NCI-H446 (cell line): Measurements from ENCODE around the gene EDC3.

ENCODE experiments used
- DNase-seq, 2 experiments: peaks; one replicate each; lab custom pipeline; 2025; lab: John Stamatoyannopoulos, UW

EDC3 gene

DNA sequence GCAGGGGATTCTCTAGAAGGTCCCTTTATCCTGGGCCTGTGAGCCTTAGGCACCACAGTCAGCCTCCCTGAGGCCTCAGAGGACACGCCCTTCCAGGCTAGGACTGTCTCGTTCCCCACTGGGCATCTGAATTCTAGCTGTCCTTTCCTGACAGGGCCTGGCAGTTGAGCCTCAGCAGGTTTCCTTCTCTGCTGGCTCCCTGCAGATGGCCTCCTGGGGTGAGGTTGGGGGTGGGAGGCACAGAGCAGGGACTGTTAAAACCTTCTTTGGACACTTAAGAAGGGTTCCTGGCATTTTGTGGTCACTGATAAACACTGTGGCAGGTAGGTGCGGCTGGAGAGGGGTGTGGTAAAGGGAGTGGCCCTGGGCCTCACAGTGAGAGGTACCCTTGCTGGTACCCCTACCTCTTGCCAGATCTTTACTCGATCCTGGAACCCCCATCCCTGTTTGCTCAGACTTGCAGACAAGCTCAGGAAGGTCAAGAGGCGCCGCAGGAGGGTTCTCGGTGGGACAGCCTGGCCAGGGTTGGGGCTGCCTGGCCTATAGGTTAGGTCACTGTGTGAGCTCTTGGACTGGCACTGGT is 71.7 kb downstream of the EDC3 start:
- no peak for DNase-seq

DNA sequence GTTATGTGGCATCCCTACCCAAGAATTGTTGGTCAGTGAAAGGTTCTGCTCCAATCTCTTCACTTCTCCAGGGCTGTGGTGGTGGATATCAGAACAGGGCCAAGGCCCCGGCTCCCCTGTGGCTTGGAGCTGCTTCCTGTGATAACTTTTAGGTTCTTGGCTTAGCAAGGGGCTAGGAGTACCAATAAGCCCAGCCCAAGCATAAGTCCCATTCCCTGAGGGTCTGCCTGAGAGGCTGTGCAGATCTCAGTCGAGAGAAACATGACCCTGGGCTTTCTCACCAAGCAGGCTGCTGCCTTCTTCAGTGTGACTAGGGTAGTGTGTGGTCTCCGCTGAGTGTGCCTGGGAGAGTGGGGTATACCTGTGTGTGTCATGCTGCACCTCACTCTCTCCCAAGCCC is 73.1 kb downstream of the EDC3 start:
- no peak for DNase-seq

DNA sequence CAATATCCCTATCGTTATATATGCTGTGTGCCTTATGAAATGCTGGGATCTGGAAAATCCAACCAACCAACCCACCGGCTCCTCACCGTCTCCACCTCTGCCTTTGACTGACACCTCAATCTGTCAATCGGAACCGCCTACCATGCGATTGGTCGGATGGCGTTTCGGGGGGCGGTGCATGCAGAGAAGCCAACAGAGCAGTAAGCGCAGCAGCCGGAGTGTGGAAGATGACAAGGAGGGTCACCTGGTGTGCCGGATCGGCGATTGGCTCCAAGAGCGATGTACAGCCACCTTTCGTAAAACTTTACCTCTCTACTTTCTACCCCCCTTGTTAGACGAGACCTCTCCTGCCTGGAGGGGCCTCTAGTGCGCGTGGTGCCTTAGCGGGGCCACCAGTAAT is 73.9 kb downstream of the EDC3 start:
- no peak for DNase-seq

DNA sequence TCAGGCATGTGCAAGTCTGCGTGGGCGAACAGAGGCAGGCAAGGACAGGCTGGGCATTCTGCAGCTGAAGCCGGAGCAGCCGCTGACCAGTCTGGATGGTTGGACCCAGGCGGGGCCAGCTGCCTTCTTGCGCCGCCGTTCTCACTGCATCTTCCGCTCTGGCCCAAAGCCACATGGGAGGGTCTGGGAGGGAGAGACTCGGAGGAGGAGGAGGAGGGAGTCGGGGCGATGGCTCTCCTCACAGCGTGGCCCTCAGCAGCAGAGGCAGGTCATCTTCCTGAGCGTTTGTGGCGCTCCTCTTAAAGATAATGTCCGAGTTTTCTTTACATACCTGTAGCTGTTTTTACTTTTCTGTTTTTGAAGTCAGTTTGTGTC is 74.3 kb downstream of the EDC3 start:
- DNase-seq: no peak

DNA sequence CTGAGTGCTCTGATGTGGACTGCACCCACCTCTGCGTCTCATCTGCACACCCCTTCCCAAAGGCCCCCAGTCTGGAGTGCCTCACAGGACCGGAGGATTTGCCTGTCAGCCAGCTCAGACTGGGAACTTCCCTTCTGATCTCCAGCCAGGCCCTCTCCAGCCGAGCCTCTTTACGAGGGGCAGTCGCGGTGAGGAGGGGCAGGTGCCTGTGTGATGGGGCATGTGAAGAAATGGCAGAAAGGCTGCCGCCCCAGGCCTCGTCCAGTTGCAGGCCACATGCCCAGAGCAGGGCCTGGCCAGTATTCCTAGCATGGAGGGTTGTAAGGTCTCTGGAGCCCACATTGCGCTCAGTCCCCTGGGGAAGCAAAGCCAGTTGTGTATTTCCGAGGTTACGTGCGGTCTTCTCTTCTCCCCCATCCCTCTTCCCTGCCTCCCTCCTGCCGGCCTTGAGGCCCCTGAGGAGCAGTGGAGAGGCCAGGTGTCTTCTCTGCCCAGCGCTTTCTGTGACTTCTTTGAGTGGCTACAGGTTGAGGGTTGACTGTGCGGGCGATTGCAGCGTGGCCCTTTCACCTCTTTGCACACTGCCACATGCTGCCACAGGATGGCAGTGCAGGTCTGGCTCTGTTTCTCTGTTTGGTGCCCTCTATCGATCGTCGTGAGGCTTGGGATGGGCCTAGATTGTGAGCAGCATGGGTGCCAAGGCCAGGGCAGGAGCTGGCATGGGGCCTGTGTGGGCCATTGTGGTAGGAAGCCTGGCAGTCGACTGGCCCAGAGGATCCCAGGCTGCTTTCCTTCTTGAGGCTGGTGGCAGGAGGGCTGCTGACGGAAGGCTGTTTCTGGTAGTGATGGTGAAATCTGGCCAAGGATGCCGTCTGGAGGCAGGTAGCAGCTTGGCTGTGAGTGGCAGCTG is 74.9 kb downstream of the EDC3 start:
- DNase-seq: peak; percentile 6 to 71

DNA sequence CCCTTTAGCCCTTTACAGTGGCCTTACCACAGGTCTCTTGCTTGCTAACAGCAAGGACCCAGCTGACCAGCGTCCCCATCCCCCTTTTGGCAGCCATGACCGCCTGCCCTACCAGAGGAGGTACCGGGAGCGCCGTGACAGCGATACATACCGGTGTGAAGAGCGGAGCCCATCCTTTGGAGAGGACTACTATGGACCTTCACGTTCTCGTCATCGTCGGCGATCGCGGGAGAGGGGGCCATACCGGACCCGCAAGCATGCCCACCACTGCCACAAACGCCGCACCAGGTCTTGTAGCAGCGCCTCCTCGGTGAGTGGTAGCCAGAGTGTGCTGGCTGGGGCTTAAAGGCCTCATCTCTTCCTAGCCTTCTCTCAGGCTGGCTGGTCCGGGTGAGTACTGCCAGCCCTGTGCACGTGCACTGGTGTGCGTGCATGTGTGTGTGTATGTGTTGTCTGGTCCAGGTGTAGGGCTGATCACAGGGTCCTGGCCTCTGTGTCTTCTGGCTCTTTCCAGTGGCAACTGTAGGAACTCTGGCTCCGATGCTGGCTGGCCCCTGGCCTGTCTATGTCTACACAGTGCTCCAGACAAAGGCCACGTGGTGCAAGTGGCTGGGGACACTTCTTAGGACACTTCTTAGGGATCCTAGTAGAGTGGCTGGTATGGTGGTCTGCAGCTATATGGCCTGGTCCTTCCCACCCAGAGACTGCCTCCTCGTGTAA is 75.7 kb downstream of the EDC3 start:
- no peak for DNase-seq

DNA sequence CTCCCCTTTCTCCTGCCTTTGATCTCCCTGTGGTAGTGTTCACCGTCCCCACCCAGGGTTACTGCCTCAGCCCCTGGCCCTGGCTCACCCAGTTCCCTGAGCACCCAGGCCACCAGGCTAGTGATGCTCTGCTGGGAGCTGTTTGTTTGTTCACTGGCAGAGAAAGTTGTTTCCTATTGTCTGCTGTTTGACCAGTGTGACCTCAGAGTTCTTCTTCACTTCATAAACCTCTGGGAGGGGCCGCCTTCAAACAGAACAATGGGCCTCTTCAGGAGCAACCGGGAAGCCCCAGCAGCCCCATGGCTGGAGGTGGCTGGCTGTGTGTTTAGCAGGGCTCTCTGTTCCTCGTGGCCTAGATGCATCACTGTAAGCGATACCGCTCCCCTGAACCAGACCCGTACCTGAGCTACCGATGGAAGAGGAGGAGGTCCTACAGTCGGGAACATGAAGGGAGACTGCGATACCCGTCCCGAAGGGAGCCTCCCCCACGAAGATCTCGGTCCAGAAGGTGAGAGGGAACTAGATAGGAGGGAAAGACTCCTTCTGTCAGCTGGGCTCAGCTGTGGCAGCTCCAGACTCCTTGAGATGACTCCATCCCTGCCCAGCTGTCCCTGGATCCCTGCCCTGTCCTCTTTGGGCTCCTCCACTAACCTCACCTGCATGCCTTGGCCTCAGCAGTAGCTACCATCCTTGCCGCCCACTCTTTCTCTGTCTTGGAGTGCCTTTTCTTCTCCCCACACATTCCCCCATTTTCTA is 76.8 kb downstream of the EDC3 start:
- DNase-seq: no peak

DNA sequence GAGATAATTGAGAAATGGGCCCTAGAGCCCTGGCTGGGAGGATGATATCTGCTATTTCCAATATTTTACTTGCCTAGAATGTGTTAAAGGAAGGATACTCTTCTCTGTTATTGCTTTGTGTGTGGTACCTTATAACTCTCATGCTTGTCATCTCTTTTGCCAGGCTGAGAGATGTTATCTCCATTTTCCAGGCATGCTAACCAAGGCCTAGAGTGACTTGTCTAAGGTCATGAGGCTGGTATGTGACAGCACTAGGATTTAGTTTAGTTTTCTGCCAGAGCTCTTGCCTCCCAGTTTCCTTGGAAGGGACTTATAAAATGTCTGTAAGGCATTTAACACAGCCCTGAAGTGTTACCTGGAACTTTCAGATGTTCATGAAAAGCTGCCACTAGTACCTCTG is 78.8 kb downstream of the EDC3 start:
- no peak for DNase-seq

DNA sequence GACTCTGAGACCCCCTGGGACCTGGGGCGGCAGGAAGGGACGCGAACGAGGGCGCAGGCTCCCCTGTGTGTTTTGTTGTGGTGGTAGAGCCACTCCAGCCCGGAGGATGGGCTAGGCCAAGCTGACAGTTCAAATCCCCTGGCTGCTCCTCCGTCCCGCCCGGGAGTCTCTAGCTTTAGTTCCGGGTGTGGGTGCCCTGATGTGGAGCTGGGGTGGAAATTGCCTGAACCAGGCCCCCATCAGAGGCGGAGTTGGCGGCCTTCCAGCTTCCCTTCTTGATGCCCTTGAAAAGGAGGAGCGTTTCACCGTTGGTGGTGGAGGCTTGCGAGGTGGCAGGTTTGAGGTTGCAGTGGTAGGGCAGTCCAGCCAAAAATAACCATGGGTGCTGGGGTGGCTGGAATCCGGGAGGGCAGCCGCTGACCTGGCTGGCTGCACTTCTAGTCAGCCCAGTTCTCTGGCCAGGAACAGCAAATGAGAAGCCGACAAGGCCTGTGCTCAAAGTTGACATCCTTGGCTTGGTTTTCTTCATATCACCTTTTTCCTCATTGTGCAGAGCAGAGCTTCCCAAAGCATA is 79.4 kb downstream of the EDC3 start:
- DNase-seq: peak in 1 of 2 experiments; percentile 29

DNA sequence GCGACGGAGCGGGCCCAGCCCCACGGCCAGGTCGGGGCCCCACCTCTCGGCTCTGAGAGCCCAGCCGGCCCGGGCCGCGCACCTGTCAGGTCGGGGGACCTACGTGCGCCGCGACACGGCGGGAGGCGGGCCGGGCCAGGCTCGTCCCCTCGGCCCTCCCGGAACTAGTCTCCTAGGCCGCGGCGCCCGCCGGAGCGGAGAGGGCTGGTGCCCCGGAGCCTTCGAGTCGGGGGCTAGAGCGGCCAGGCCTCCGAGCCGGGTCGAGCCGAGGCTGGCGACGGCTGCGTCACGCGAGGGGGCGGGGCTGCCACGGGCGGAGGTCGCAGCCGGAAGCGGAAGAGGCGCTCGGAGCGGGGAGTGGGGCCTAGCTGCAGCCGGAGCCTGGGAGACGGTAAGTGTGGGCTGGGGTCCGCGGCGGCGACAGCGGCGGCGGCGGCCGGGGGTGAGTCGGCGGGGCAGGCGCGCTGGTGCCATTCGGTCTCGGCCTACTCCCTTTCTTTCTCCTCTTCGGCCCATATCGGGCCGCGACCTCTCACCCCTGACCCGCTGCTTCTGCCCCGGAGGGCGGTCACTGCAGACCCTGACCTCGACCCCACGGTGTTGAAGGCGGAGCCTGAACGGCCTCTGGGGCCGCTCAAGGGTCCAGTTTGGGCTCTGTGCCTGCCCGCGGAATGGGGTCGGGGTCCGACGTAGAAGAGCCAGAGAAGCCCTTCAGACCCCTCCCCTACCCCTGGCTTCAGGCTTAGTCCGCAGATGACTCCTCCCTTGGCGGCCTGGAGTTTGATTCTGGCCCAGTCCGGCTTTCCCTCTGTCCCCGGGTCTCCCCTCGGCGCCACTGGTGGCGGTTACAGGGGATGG is 80.1 kb downstream of the EDC3 start, which contains the start of gene CLK3:
Gene CLK3 (plus strand): TSS at position 329 of the 858 bp plus-strand sequence. CDS start 3,361 bp downstream, outside the sequence.
- DNase-seq: peak; percentile 73 to 95

DNA sequence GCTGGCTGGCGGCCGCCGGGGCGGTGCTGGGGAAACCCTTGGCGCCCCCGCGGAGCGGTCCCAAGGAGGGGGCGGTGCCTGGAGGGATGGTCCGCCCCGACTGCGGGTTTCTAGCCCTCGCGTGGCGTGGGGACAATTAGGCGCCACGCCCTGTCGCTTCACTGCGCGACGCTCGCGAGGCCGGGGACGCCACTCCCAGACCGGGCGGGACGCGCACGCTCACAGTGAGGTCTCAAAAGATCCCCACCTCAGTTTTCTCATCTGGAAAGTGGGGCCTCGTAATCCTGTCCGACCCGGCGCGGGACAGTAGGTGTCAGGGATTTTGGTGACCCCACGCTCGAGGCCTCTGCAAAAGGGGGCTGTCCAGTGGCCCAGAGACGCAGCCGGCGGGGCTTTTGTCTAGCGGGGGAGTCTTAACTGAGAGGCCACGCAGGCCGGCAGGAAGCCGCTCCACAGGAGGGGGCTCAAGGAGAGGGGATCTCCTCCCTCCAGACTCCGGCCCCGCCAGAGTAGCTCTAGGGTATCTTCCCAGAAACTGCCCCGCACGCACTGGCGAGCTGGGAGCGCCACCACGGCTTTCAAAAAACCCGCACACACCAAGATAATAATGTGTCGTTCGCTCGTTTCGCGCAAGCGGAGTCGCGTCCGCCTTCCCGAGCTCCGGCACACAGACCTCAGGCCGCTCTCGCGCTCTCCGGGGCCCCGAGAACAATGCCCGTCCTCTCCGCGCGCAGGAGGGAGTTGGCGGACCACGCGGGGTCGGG is 80.9 kb downstream of the EDC3 start:
- peak; percentile 21 to 79 for DNase-seq

DNA sequence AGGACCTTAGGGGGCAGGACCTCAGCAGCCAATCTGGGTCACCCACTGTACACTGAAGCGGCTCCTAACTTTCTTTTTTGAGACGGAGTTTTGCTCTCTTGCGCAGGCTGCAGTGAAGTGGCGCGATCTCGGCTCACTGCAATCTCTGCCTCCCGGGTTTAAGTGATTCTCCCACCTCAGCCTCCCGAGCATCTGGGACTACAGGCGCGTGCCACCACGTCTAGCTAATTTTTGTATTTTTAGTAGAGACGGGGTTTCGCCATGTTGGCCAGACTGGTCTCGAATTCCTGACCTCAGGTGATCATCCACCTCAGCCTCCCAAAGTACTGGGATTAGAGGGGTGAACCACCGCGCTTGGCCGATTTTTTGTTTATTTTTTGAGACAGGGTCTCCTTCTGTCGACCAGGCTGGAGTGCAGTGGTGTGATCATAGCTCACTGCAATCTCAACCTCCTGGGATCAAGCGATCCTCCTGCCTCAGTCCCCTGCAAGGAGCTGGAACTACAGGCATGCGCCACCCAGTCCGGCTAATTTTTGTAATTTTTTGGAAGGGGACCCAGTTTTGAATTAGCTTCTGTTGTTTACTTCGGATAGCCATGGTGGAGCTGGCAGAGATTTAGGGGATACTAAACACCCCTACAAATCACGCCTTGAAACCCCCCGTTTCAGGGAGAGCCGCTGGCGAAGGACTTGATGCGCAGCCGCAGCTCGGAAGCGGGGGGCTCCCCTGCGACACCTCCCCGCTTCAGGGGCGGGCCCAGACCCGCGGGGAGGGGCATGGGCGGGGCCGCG is 81.7 kb downstream of the EDC3 start:
- DNase-seq: no peak

DNA sequence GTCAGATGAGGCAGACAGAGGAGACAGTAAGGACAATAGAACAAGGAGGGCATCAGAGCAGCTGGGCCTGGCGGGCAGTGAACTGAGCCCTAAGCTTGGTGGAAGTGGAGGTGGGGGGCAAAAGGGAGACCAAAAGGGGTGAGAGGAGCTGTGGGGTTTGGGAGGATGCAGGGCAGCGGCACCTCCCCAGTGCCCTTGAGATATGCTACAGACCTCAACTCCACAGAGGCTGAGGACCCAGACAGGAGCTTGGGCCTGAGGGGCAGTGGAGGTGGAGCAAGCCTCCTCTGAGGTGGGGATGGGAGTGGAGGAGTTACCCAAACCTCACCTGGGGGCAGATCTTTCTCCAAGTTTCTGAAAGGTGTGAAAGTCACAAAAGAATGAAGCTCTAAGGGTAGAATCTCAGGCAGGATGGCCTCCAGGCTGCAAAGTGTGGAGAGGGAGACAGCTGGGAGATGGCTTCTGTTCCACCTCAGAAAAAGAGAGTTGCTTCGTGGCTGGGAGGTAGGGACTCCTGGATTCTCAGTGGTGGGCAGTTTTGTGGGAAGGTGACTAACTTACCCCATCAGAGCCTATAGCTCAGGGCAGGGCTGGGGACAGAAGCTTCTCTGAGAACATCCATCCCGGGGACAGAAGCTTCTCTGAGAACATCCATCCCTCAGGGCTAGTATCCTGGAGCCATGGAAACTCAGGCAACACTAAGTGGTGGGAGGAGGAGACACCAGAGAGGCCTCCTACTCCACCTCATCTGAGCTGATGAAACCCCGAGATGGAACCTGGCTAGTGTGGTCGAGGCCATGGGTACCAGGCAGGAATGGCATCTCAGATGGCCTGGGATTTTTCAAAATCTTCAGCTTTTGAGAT is 82.5 kb downstream of the EDC3 start:
- DNase-seq: no peak

DNA sequence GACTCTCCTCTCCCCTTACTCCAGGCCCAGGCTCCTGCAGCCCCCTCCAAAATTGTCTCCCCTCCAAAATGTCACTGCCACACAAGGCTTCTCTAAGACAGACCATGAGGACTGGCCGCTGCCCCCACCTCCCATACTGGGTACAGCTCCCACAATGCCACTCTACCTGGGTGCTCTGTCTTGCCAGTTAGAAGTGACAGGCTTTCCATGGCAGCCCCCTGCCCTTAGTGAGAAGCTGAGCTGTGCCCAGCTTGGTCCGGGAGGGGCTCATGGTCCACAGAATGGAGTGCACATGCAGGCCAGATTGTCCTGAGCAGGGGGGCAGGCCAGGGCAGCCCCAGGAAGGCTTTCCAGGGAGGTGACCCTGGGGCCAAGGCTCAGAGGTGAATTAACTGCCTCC is 83.1 kb downstream of the EDC3 start:
- DNase-seq: no peak

DNA sequence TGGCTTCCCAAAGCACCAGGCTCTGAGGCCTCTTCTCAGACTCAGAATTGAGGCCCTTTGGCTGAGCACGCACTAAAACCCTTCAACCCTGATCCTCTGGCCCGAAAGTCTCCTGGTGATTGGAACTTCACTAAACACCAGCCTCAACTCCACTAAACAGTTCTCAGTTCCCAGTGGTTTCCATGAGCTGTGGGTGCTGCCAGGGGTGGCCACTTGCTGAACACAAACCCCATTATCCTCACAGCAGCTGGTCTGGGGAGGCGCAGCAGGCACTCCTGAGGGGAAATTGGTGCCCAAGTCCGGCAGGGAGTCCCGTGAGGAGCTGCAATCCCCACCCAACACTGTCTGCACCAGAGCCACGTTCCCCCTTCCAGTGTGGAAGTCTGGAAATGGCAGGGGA is 84.0 kb downstream of the EDC3 start:
- no peak for DNase-seq

DNA sequence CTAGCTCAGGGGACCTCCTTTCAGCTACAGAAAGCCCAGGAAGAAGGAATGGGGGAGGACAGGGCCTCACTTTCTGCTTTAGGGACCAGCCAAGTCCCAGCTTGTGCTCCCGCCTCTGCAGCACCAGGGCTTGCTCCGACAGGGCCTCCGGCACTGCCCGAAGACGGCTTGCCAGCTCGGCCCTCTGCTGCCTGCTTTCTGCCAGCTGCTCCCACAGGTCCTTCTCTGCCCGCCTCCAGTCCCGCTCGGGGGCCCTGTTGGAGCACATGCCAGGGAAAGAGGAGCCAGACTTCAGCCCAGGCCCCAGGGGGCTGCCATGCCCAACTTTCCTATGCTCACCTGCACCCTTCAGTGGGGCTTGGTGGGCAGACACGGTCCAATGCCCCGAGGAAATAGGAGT is 84.5 kb downstream of the EDC3 start:
- peak in 1 of 2 experiments; percentile 27 for DNase-seq

DNA sequence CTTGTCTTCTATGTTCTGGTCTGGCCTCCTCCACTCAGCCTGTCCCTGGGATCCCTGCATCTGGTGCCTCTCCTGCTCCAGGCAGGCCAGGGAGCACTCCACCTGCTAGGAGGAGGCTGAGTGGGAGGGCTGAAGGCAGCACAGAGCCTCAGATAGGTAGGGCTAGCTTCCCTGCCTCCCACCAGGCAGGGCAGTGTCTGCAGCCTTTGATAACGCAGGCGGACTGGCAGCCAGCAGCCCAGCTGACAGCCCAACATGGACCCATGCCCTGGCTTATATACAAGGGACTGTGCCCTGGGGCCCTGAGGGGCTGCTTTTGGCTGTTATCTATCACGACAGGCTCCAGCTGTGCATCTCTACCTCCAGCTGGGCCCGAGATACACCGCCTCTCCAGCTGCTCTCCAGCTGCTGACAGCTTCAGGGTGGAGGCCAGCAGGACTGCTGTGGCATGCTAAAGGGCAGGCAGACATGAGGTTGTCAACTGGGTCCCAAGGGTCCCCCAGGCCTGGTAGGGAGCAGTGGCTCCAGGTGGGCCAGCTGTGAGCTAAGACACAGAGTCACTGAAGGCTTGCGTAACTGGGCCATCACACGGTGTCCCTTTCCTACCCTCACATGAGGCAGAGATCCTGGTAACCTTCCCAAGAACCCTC is 85.4 kb downstream of the EDC3 start:
- DNase-seq: peak in 1 of 2 experiments; percentile 15

DNA sequence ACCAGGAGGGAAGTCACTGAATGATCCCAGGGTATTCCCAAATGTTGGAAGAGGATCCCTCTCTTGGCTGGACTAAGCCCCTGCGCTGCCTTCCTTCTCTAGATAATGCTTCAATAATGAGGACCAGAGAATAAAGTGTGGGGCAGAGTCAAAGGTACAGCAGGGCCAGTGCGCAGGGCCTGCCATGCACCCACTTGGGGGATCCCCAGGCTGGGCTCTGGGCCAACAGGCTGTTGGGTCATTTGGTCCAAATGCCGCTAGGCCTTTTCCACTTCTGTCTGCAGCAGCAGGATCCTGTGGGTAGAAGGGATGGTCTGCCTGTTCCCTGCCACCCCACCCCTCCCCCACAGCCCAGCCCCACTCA is 85.9 kb downstream of the EDC3 start:
- DNase-seq: no peak
